D721Med (cell line): ENCODE measurements around the gene LRWD1.

Experiments used
- DNase-seq: peaks from one replicate; pipeline ENCODE4 v3.0.0; 2011; ENCODE audit warnings: low spot score; ENCODE audit not compliant: insufficient read length
- FAIRE-seq: peaks from 2 replicates; lab custom pipeline; 2011; peaks lifted over from hg19 to GRCh38; lab: Jason Lieb, UNC
- TF ChIP-seq, protein P1 (sequence below): IDR thresholded peaks from 2 replicates; pipeline ENCODE4 v1.5.1; 2012; ENCODE audit warnings: mild to moderate bottlenecking, control low read depth; ENCODE audit not compliant: insufficient read depth; ENCODE audit errors: missing control alignments

The LRWD1 gene

DNA sequence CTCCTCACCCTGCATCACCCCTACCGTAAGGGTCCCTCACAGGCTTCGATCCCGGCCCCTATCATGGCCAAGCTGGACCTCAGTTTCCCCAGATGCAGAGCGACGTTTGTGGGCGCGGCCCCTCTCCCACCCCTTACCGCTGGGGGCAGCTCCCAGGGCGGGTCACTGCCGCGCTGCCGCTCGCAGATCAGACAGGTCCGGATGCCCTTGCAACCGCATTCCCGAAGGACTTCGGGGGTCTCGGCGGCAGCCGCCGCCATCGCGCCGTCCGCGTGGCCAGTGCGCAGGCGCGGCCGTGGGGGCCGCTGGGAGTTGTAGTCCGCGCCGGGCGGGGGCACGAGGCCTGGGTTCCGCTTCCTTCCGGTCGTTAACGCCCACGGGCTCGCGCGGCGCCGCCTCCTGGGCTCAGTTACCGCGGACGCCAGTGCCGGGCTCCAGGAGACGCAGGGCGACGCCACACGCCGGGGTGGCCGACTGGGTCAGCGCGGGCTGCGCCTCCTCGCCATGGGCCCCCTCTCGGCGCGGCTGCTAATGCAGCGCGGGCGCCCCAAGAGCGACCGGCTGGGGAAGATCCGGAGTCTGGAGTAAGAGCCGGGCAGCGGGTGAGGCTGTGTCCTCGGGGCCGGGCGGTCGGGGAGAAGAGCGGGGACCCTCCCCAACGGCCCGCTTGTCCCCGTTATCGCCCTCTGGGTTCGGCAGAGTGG is at the start of gene LRWD1, which contains the start of gene ALKBH4:
TSS of gene LRWD1 (plus strand) at position 408 of the 704 bp plus-strand sequence. CDS start at position 505, 97 bp downstream.
TSS of gene ALKBH4 (minus strand) at position 287 of the 704 bp plus-strand sequence. CDS start at position 260, 27 bp downstream.
- DNase-seq = peak; percentile 99
- FAIRE-seq = no peak
- TF ChIP-seq, protein P1, sequence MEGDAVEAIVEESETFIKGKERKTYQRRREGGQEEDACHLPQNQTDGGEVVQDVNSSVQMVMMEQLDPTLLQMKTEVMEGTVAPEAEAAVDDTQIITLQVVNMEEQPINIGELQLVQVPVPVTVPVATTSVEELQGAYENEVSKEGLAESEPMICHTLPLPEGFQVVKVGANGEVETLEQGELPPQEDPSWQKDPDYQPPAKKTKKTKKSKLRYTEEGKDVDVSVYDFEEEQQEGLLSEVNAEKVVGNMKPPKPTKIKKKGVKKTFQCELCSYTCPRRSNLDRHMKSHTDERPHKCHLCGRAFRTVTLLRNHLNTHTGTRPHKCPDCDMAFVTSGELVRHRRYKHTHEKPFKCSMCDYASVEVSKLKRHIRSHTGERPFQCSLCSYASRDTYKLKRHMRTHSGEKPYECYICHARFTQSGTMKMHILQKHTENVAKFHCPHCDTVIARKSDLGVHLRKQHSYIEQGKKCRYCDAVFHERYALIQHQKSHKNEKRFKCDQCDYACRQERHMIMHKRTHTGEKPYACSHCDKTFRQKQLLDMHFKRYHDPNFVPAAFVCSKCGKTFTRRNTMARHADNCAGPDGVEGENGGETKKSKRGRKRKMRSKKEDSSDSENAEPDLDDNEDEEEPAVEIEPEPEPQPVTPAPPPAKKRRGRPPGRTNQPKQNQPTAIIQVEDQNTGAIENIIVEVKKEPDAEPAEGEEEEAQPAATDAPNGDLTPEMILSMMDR = peak; percentile 5

DNA sequence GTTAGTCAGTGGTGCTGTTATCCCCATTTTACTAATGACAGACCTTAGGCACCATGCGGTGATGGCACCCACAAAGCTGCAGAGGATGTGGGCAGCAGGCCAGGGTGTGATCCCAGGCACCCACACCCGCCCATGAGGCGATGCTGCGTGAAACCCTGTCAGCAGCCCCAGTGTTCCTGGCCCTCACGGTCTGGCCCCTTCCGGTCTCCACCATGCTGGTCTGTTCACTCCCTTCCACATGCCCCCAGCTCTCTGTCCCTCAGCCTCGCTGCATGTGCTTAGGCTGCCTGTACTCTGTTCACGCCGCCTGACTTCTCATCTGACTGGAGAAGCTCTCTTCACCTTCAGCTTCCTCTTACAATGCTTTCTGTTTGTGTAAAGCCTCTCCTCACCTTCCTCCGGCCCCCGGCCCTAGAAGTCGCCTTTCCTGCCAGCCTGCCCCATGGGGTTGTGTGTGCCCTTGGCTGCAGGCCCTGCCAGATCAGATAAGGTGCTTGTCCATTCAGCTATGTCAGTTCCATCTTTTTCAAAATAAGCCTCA is 49.0 kb upstream of the LRWD1 start:
- TF ChIP-seq, protein P1 = no peak
- FAIRE-seq (no peak), DNase-seq (no peak)

DNA sequence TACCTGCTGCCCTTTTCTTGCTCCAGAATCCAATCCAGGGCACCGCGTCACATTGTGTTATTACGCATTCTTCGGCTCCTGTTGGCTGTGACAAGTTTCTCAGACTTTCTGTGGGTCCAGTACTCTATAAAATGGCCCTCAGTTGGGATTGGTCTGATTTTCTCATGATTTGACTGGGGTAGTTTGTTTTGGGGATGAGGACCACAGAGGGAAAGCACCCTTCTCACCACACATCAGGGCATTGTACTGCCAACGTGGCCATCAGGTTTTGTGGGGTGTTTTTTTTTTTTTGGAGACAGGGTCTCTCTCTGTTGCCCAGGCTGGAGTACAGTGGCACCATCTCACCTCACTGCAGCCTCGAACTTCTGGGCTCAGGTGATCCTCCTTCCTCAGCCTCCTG is 48.4 kb upstream of the LRWD1 start:
- TF ChIP-seq, protein P1 = no peak

DNA sequence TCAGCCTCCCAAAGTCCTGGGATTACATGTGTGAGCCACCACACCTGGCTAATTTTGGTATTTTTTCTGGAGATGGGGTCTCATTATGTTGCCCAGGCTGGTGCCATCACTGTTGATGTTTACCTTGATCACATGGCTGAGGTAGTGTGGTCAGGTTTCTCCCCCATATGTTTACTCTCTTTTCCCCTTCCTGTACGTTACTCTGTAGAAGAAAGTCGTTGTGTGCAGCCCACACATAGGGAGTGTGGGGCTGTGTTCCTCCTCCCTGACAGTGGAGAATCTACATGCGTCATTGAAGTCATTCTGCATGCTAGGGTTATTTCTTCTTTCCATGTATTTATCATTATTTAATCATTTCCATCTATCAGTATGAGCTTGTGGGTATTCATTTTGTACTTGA is 47.7 kb upstream of the LRWD1 start:
- FAIRE-seq (no peak), DNase-seq (no peak)
- TF ChIP-seq, protein P1 = no peak

More for the DNA sequence above, 48.4 kb upstream of the LRWD1 start:
- DNase-seq = no peak
- FAIRE-seq = no peak

DNA sequence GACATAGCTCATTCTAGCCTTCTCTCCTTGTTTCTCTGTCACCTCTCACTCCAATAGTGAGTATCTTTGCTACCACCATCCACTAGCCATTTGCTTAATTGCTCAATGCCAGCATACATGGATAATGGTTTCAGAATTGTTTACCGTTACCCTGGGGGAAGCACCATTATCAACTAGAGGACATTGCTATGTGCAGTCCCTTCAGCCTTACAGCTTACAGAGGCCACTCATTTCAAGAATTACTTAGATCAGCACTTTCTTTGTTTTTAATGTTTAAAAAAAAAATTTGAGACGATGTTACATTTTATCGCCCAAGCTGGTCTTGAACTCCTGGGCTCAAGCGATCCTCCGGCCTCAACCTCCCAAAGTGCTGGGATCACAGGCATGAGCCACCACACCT is 46.2 kb upstream of the LRWD1 start:
- FAIRE-seq (no peak), DNase-seq (no peak)
- TF ChIP-seq, protein P1 = no peak

DNA sequence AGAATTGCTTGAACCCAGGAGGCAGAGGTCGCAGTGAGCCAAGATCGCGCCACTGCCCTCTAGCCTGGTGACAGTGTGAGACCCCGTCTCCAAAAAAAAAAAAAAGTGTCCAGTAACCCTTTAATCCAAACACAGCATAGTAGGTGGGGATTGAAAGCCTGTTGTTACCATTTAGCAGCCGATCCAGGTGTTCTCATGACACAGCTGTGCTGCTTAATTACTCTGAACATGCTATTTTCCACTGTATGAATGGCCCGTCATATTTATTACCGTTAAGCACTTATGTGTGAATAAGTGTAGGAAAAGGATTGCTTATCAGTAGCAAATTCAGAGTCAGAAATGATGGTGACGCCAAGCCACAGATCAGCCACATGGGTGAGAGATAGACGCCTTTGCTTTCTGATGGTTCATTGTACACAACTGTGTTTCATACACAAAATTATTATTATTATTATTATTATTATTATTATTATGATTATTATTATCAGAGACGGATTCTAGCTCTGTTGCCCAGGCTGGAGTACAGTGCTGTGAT is 43.0 kb upstream of the LRWD1 start:
- TF ChIP-seq, protein P1 = no peak
- FAIRE-seq (no peak), DNase-seq (no peak)
